BE2C (cell line): Measurements from ENCODE around the gene TRIM40.

Source experiments
- DNase-seq: peaks from one replicate; pipeline ENCODE4 v3.0.0-alpha.2; 2020
- H3K27me3 ChIP-seq: fragments of 250-450 bp; sonication (Bioruptor Pico); 2 replicates; pipeline ENCODE4 v1.5.1; 2020; ENCODE audit warnings: mild to moderate bottlenecking
- H3K36me3 ChIP-seq: fragments of 250-450 bp; sonication (Bioruptor Pico); 2 replicates; pipeline ENCODE4 v1.5.1; 2020; ENCODE audit warnings: mild to moderate bottlenecking
- H3K4me1 ChIP-seq: fragments of 250-450 bp; sonication (Bioruptor Pico); 2 replicates; pipeline ENCODE4 v1.5.1; 2020
- H3K4me3 ChIP-seq: 2 replicates; pipeline ENCODE4 v1.5.1; 2011; ENCODE audit warnings: low read depth, low read length
- H3K9me3 ChIP-seq: fragments of 250-450 bp; sonication (Bioruptor Pico); 2 replicates; pipeline ENCODE4 v1.5.1; 2020
- CTCF ChIP-seq: IDR thresholded peaks from 2 replicates; pipeline ENCODE4 v1.5.1; 2012; ENCODE audit warnings: mild to moderate bottlenecking, low read depth, low read length

Gene TRIM40

DNA sequence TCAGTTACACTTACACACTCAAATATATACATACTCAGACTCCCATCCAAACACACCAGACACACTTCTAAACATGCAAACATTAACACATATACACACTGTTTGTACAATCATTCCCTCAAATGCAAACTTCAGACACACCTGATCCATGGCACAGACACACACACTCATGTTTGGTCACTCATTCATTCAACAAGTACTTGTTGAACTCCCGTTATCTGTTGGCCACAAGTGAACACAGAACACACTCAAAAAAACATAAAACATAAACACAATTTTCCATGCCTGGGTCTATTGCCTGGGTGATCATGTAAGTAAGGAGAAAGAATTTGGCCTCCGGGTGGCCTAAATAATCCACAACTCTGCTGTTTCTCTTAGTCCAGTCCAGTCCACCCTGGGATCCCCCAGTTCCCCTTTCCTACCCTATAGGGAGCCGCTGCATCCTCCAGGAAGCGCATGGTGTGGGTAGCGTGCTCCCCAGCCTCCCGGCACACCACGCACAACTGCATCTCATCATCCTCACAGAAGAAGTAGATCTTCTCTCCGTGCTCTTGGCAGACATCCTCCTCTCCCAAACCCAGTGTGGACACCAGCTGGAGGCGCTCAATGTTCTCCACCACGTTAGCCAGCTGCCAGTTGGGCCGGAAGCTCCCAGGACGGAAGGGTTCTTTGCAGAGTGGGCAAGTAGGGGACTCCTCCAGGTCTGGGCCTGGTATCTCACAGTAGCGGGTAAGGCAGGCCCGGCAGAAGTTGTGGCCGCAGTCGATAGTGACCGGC is 24.3 kb downstream of the TRIM40 start:
- no peaks in the 10 kb centered on the region for H3K36me3 ChIP-seq
- DNase-seq: no peak
- no peaks in the 10 kb centered on the region for H3K4me1 ChIP-seq
- TF ChIP-seq CTCF: no peak
- no peak overlapping the region for H3K4me3 ChIP-seq
- H3K9me3 ChIP-seq: no peaks in the 10 kb centered on the region
- peaks cover 11% of the 10 kb centered on the region for H3K27me3 ChIP-seq

DNA sequence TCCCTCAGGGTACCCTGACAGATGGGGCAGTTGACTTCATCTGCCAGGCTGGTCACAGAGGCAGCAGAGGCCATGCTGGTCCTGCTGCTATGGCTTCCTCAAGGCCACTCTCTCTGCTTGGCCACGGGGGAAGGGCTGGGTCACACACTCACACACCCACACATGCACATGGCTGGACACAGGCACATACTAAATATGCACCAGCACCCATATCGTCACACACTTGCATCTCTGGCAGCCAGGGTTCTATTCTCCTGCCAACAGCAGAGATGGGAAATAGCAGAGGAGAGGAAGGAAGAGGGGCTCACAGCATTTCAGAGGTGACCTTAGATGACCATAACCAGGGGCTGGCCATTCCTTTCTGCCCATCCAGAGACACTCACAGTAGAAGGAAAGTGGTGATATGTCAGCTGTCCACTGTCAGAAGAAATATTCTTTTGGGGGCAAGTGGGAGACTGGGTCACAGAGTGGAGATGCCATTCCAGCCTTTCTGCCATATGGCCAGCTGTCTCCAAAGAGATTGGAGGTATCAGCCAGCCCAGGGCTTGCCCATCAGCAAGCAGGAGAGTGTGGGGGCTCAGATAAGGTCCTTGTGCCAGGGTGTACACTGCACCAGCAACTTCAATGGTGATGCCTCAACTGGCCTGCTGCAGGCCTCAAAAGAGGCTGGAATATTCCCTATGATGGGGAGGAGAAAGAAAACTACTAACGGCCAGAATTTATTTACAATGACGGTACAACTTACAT is 25.0 kb downstream of the TRIM40 start, which contains the start of gene TRIM10:
Gene TRIM10 (minus strand): TSS at position 427 of the 747 bp plus-strand sequence. CDS start 353 bp downstream, at position 74.
- Histone ChIP-seq H3K36me3 (no peaks in the 10 kb centered on the region), H3K4me3 (no peak within 1 kb of the TSS), H3K4me1 (no peaks in the 10 kb centered on the region), H3K27me3 (peaks cover 11% of the 10 kb centered on the region), H3K9me3 (no peaks in the 10 kb centered on the region)
- no peak for TF ChIP-seq CTCF
- no peak for DNase-seq

DNA sequence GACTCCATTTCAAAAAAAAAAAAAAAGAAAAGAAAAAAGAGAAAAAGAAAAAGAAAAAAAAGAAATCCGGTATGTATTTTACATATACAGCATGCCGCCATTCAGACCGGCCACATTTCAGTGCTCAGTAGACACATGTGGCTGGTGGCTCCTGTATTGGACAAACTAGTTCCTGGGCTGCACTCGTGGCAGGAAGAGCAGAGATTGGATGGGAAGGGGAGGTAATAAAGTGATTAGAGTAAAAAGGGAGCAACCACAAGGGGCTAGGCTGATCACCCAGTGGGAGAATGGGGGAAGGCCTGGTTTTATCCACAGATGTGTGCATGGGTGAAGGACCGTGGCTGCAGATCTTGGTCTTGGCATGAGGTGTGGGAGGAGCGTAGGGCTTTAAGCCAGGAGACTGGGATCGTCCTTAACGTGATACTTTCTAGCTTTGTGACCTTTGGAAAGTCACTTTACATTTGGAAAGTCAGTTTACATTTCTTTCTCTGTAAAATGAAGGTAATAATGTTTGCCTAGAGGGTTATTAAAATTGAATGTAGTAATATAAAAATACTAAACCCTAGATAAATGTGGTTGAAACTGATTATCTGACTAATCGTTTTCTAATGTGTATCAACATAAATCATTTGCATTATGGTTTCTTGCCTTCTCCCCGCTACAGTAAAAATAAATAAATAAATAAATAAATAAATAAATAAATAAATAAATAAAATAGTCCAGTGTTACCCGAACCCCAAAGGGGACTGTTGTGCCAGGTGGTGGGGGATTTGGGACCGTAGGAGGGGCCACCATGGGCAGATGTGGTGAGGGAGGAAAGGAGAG is 26.5 kb downstream of the TRIM40 start:
- Histone ChIP-seq H3K27me3 (peaks cover 19% of the 10 kb centered on the region), H3K4me1 (no peaks in the 10 kb centered on the region)
- TF ChIP-seq CTCF: no peak

GRCh38 chr6:30163090-30163917 is 27.4 kb downstream of the TRIM40 start, which contains the start of gene TRIM15:
Gene TRIM15, plus strand, starts transcription at chr6:30163546. Its CDS starts 139 bp downstream, at chr6:30163685.
- Histone ChIP-seq H3K4me3 (no peak within 1 kb of the TSS), H3K4me1 (no peaks in the 10 kb centered on the region), H3K9me3 (no peaks in the 10 kb centered on the region), H3K27me3 (peaks cover 18% of the 10 kb centered on the region), H3K36me3 (no peaks in the 10 kb centered on the region)
- TF ChIP-seq CTCF: no peak
- DNase-seq: no peak

More for the DNA sequence above, 26.5 kb downstream of the TRIM40 start:
- no peak for DNase-seq
- H3K9me3 ChIP-seq: no peaks in the 10 kb centered on the region
- no peak overlapping the region for H3K4me3 ChIP-seq
- no peaks in the 10 kb centered on the region for H3K36me3 ChIP-seq

- H3K27me3 ChIP-seq: peaks cover 19% of the 10 kb centered on the region
- no peak for DNase-seq
- H3K4me3 ChIP-seq: no peak overlapping the region
- no peaks in the 10 kb centered on the region for H3K9me3 ChIP-seq
- no peak for TF ChIP-seq CTCF
- H3K36me3 ChIP-seq: no peaks in the 10 kb centered on the region
- no peaks in the 10 kb centered on the region for H3K4me1 ChIP-seq
Measured at GRCh38 chr6:30163918-30164654, 28.1 kb downstream of the TRIM40 start.
